GM23338 (cell line): Measurements from ENCODE around the gene PDE10A. TPM values are rescaled to one million over a fixed set of nuclear protein-coding genes. Genes with fewer than 3 reads are reported as not detected.

ENCODE experiments used
- ATAC-seq: fragments of 200-7000 bp; cut with Tn5 transposase; 3 replicates; pipeline ENCODE4 v1.9.1; 2020
- DNase-seq: peaks from one replicate; pipeline ENCODE4 v3.0.0-alpha.2; 2015; ENCODE audit warnings: low spot score
- H2AFZ ChIP-seq: fragments of 200-600 bp; sonication (generic); 2 replicates; pipeline ENCODE4 v1.8.0; 2016; ENCODE audit warnings: antibody characterized with exemption, mild to moderate bottlenecking, moderate library complexity
- H3F3A ChIP-seq: fragments of 200-600 bp; sonication (generic); replicated peaks from 2 replicates; pipeline ENCODE4 v1.8.0; 2017; ENCODE audit warnings: antibody characterized with exemption, mixed run types, low read depth
- H3K27ac ChIP-seq: fragments of 200-600 bp; sonication (generic); 2 replicates; pipeline ENCODE4 v1.6.1; 2016; ENCODE audit warnings: low read depth
- H3K27me3 ChIP-seq: fragments of 200-600 bp; sonication (generic); 2 replicates; pipeline ENCODE4 v1.8.0; 2016; ENCODE audit warnings: mild to moderate bottlenecking, mixed run types, moderate library complexity; ENCODE audit not compliant: insufficient read depth
- H3K36me3 ChIP-seq: fragments of 200-600 bp; sonication (generic); 2 replicates; pipeline ENCODE4 v1.8.0; 2016; ENCODE audit warnings: mild to moderate bottlenecking; ENCODE audit not compliant: insufficient read depth
- H3K4me1 ChIP-seq: fragments of 200-600 bp; sonication (generic); 2 replicates; pipeline ENCODE4 v1.8.0; 2016; ENCODE audit warnings: mild to moderate bottlenecking, moderate library complexity; ENCODE audit not compliant: insufficient read depth
- H3K4me2 ChIP-seq: fragments of 200-600 bp; sonication (generic); 2 replicates; pipeline ENCODE4 v1.7.1; 2017; ENCODE audit warnings: mixed run types
- H3K4me3 ChIP-seq: fragments of 200-600 bp; sonication (generic); 2 replicates; pipeline ENCODE4 v1.6.1; 2016; ENCODE audit warnings: mixed run types
- H3K79me2 ChIP-seq: fragments of 200-600 bp; sonication (generic); replicated peaks from 2 replicates; pipeline ENCODE4 v1.8.0; 2017; ENCODE audit warnings: mild to moderate bottlenecking; ENCODE audit not compliant: insufficient read depth
- H3K9me2 ChIP-seq: fragments of 200-600 bp; sonication (generic); 2 replicates; pipeline ENCODE4 v1.8.0; 2017; ENCODE audit not compliant: insufficient read depth
- H4K20me1 ChIP-seq: fragments of 200-600 bp; sonication (generic); replicated peaks from 2 replicates; pipeline ENCODE4 v1.8.0; 2017; ENCODE audit warnings: mild to moderate bottlenecking; ENCODE audit not compliant: insufficient read depth
- H3K27ac Mint-ChIP-seq: 2 replicates; pipeline ENCODE4 v1.8.0; 2020; ENCODE audit warnings: inconsistent platforms, mild to moderate bottlenecking, moderate library complexity, mixed read lengths
- H3K27me3 Mint-ChIP-seq: 3 replicates; pipeline ENCODE4 v1.8.0; 2022; ENCODE audit warnings: low read depth, mild to moderate bottlenecking, moderate library complexity, mixed read lengths, inconsistent platforms; ENCODE audit not compliant: insufficient read depth, poor library complexity
- H3K36me3 Mint-ChIP-seq: 3 replicates; pipeline ENCODE4 v1.8.0; 2021; ENCODE audit warnings: low read depth, mild to moderate bottlenecking, inconsistent platforms, moderate library complexity, mixed read lengths
- H3K4me1 Mint-ChIP-seq: 3 replicates; pipeline ENCODE4 v1.8.0; 2020; ENCODE audit warnings: mild to moderate bottlenecking, inconsistent platforms, mixed read lengths
- H3K4me3 Mint-ChIP-seq: 3 replicates; pipeline ENCODE4 v1.8.0; 2021; ENCODE audit warnings: moderate library complexity, mild to moderate bottlenecking, inconsistent platforms, mixed read lengths
- H3K9me3 Mint-ChIP-seq: 3 replicates; pipeline ENCODE4 v1.8.0; 2020; ENCODE audit warnings: moderate library complexity, mild to moderate bottlenecking, inconsistent platforms, mixed read lengths
- CREB1 ChIP-seq: fragments of 250-450 bp; sonication (Bioruptor Pico); IDR thresholded peaks from 2 replicates; pipeline ENCODE4 v1.5.0; 2020; ENCODE audit warnings: low read depth, mild to moderate bottlenecking, moderate library complexity
- CTCF ChIP-seq, 2 experiments: fragments of 200-600 bp in 1 of 2; sonication (generic) in 1 of 2; conservative IDR thresholded peaks; 2 replicates each; pipeline versions ENCODE4 v1.5.1 to v1.6.1; 2016 to 2017; ENCODE audit warnings: antibody characterized with exemption in 2 of 2, low read depth in 2 of 2, mild to moderate bottlenecking in 2 of 2, moderate library complexity in 1 of 2
- ETS1 ChIP-seq: IDR thresholded peaks from 2 replicates; pipeline ENCODE4 v1.6.1; 2016; ENCODE audit warnings: antibody characterized with exemption
- EZH2 ChIP-seq: fragments of 200-600 bp; sonication (generic); IDR thresholded peaks from one replicate; pipeline ENCODE4 v1.8.0; 2017; ENCODE audit warnings: antibody characterized with exemption, mild to moderate bottlenecking, low read depth; ENCODE audit not compliant: unreplicated experiment
- EZH2phosphoT487 ChIP-seq: fragments of 200-600 bp; sonication (generic); IDR thresholded peaks from one replicate; pipeline ENCODE4 v1.8.1; 2018; ENCODE audit warnings: antibody characterized with exemption; ENCODE audit not compliant: unreplicated experiment
- JUNB ChIP-seq: IDR thresholded peaks from one replicate; pipeline ENCODE4 v1.6.1; 2016; ENCODE audit warnings: antibody characterized with exemption; ENCODE audit not compliant: unreplicated experiment
- NANOG ChIP-seq: IDR thresholded peaks from 2 replicates; pipeline ENCODE4 v1.6.1; 2016; ENCODE audit warnings: antibody characterized with exemption, borderline replicate concordance
- POLR2AphosphoS5 ChIP-seq: IDR thresholded peaks from 2 replicates; pipeline ENCODE4 v1.6.1; 2016; ENCODE audit warnings: antibody characterized with exemption, low read depth
- REST ChIP-seq: IDR thresholded peaks from one replicate; pipeline ENCODE4 v1.6.1; 2018; ENCODE audit warnings: antibody characterized with exemption; ENCODE audit not compliant: unreplicated experiment
- STAT1 ChIP-seq: IDR thresholded peaks from one replicate; pipeline ENCODE4 v1.6.1; 2016; ENCODE audit warnings: antibody characterized with exemption; ENCODE audit not compliant: unreplicated experiment
- ZNF114 ChIP-seq: fragments of 250-450 bp; sonication (Bioruptor Pico); IDR thresholded peaks from 2 replicates; pipeline ENCODE4 v1.5.0; 2020; ENCODE audit warnings: mild to moderate bottlenecking, moderate library complexity
- ZNF331 ChIP-seq: fragments of 250-450 bp; sonication (Bioruptor Pico); IDR thresholded peaks from 2 replicates; pipeline ENCODE4 v1.5.0; 2020; ENCODE audit warnings: low read depth, mild to moderate bottlenecking, moderate library complexity
- ZNF462 ChIP-seq: fragments of 250-450 bp; sonication (Bioruptor Pico); IDR thresholded peaks from 2 replicates; pipeline ENCODE4 v1.5.0; 2020; ENCODE audit warnings: mild to moderate bottlenecking, moderate library complexity
- polyA plus RNA-seq: library from polyadenylated mRNA; unstranded; fragments of >200 nt; fragmentation: Nextera tagmentation; extraction: Ambion mirVana; gene quantifications from 2 replicates; pipeline ENCODE4 v1.2.1, GENCODE V29; 2016
- total RNA-seq: library from RNA; depleted of rRNA; stranded (reverse); fragments of >200 nt; shearing (Covaris generic); gene quantifications from 2 replicates; pipeline ENCODE4 v1.2.3, GENCODE V29; 2014

The PDE10A gene
- total and polyA plus RNA-seq, 2 experiments from 2014 or later = 0.50 to 3.9 TPM

- Histone ChIP-seq H3K27me3 (no peaks in the 10 kb centered on the region), H3K4me3 (no peak overlapping the region), H4K20me1 (no peaks in the 10 kb centered on the region), H3K79me2 (no peaks in the 10 kb centered on the region), H3K4me2 (no peak overlapping the region), H3K36me3 (no peaks in the 10 kb centered on the region), H2AFZ (no peak overlapping the region), H3K27ac (no peak overlapping the region), H3K4me1 (no peaks in the 10 kb centered on the region), H3F3A (no peaks in the 10 kb centered on the region), H3K9me2 (peaks cover 16% of the 10 kb centered on the region; the same call in 1 of the 2 replicates)
- no peak for TF ChIP-seq EZH2phosphoT487
- TF ChIP-seq POLR2AphosphoS5 = no peak
- no peak for TF ChIP-seq REST
- no peak for TF ChIP-seq ZNF462 (CRISPR knock-in tag)
- TF ChIP-seq STAT1 = no peak
- TF ChIP-seq NANOG = no peak
- TF ChIP-seq ZNF331 = no peak
- TF ChIP-seq CREB1 (CRISPR knock-in tag) = no peak
- TF ChIP-seq CTCF (conservative IDR thresholded peaks at IDR 0.05; ENCODE audit: low read depth in 2 of 2) = no peak
- no peak for TF ChIP-seq ZNF114 (CRISPR knock-in tag)
- TF ChIP-seq EZH2 = no peak
- no peak for TF ChIP-seq ETS1
- TF ChIP-seq JUNB = no peak
- peaks cover 8% of the 10 kb centered on the region; the same call in 1 of the 3 replicates for H3K4me1 Mint-ChIP-seq
- no peaks in the 10 kb centered on the region for H3K9me3 Mint-ChIP-seq
- ATAC-seq (no peak), DNase-seq (no peak)
- H3K36me3 Mint-ChIP-seq = no peaks in the 10 kb centered on the region
- H3K27ac Mint-ChIP-seq = no peak overlapping the region
- H3K4me3 Mint-ChIP-seq = no peak overlapping the region
- peaks cover 2% of the 10 kb centered on the region for H3K27me3 Mint-ChIP-seq
Measured at GRCh38 chr6:165451838-165452237, 211.2 kb downstream of the PDE10A start.
